ENCODE results near the gene C14orf119.

GRCh38 chr14:23115918-23116317 lies 20.6 kb downstream of the C14orf119 start:
- TF ChIP-seq CTCF (IDR thresholded peaks at IDR 0.05; ENCODE audit: insufficient read depth, low read length) = no peak
- no peak for TF ChIP-seq POLR2AphosphoS5 (IDR thresholded peaks at IDR 0.05; ENCODE audit: low read depth)
- TF ChIP-seq REST (IDR thresholded peaks at IDR 0.05; ENCODE audit: insufficient replicate concordance, low read depth) = no peak
